HG02798 (cell line): ENCODE results near the gene NUP54.

ENCODE experiments used
- ATAC-seq: cut with Tn5 transposase; IDR thresholded peaks from one replicate; pipeline ENCODE4 v1.9.1; 2021; ENCODE audit warnings: mild to moderate bottlenecking; ENCODE audit not compliant: unreplicated experiment, poor library complexity

Gene NUP54

GRCh38 chr4:76148142-76148865 lies at the start of gene NUP54:
Gene NUP54, minus strand, starts transcription at chr4:76148397. Its CDS starts 23 bp downstream, at chr4:76148374.
- ATAC-seq = peak; percentile 100

DNA sequence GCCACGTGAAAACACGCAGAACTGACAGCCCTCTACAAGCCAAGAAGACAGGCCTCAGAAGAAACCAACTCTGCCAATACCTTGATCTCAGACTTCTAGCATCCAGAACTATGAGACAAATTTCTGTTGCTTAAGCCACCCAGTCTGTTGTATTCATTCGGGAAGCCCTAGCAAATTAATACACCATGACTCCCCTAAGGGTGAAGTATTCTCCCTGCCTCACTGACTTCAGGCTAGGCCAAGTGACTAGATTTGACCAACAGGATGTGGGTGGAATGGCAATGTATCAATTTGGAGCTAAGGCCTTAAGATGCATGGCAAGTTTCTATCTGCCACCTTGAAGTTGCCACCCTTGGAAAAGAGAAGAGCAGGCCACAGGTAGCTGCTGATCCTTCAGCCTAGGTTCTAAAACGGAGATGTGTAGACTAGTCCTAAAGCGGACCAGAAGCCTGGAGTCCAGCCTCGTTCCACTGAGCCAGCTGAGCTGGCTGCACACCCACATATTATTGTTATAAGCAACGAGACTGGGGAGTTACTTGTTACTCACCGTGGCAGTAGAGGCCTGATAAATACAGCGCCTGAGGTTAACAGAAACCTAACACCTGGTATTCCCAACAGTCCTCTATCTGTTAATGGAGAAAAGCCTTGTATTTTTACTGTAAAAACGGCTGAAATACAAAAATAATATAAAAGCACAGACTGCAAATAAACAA lies 49.0 kb upstream of the NUP54 start:
- no peak for ATAC-seq

DNA sequence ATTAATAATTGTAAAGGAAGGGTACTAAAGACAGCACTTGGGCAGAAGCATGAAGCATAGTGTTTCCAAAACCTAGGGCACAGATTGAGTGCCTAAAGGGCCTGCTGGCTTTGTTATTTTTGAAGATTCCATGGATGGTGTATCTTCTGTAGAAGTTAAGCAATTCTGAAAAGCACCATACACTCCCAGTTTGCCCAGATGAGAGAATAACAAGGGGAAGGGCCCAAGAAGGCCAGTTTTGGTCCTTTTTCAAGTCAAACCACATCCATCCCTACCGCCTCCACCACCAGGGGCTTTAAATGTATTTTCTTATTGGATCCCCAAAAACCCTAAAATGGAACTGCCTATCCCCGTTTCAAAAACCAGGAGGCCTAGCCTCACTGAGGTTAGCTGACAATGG lies 48.2 kb upstream of the NUP54 start:
- no peak for ATAC-seq

DNA sequence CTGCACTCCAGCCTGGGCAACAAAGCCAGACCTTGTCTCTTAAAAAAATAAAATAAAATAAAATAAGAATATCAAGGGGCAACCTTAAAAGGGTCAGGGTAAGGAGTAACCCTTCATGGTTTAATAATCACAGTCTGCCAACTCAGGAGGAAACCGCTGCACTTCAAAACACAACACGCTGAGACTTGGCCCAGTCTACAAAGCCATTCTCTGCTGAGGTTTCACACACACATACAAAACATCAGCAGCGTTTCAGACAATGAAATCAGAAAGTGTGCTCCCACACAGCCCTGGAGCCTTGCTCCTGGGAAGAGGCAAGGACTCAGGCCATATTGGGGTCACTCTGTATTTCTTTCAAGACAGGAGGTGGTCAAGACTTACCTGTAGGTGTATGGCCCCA lies 47.1 kb upstream of the NUP54 start:
- ATAC-seq = no peak

GRCh38 chr4:76194325-76194724 lies 46.1 kb upstream of the NUP54 start:
- ATAC-seq = no peak

- no peak for ATAC-seq
These were observed 44.0 kb upstream of the NUP54 start for GRCh38 chr4:76192236-76192635.

DNA sequence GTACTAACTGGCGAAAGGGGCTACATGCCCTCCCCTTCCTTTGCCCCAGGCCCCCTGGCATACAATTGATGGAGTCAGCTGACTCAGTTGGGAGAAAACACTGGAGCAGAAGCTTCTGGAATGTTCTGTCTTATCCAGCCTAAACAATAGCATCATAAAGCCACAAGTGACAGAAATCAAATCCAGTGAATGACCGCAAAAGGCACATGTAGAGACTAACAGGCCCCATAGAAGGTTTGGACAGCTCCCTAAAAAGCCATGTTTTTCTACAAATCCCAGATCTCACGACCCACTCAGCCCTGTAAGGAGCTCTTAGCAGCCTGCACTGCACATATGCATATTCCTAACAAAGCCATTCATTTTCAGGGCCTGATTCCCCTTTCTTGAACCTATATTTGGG lies 40.4 kb upstream of the NUP54 start:
- ATAC-seq = no peak

DNA sequence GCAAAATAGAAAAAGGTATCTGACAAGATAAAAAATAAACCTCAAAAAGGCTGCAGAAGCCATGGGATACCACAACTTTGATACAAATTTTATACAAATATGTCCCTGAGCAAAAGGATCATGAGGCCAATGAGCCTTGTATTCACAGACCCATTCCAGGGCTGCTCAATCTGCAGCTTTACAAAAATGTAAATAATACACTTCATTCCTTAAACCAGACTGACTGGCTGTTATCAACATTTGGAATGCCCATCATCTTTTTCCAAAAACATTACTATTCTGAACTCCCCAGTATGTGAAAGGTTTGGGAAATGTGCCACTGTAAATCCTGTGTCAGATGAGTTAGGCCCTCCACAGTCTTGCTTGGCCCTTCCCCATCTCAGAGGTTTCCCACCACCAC lies 40.0 kb upstream of the NUP54 start:
- ATAC-seq = no peak

GRCh38 chr4:76187152-76187551 lies 39.0 kb upstream of the NUP54 start:
- ATAC-seq = no peak

DNA sequence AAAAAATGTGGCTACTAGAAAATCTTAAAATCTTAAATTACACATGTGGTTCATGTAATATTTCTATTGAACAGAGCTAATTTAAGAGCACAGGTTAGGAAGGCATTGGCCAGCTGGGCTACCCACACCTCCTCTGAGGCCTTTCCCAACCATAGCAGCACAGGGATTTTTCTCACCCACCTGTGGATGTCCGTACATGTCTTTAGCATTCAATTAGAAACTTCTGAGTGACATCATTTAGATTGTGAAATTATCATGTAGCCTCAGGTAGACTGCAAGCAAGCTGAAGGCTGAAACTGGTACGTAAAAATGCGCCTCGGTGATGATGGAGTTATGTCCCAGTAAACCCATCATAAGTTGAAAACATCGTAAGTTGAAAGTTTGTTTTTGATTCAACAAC lies 34.3 kb upstream of the NUP54 start:
- no peak for ATAC-seq

- peak; percentile 93 for ATAC-seq
These were observed 31.5 kb upstream of the NUP54 start for GRCh38 chr4:76179398-76180318.

GRCh38 chr4:76178296-76178695 lies 30.1 kb upstream of the NUP54 start:
- no peak for ATAC-seq

GRCh38 chr4:76177709-76178108 lies 29.5 kb upstream of the NUP54 start:
- ATAC-seq = no peak

DNA sequence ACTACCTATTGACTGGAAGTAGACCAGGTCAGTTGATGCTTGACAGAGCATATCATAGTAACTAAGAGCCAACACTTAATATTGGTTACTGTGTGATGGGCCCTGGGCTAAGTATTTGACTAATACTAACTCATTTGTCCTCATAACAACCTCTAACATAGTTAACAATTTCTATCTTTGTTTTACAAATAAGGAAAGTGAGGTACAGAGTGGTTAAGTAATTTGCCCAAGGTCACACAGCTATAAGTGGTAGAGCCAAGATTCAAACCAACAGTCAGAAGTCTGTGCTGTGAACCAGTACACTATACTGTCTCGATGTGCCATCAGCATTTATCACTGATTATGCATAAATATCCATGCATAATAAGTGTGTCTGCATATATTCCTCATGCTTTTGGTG lies 27.1 kb upstream of the NUP54 start:
- ATAC-seq = no peak

- ATAC-seq = no peak
These were observed 26.0 kb upstream of the NUP54 start for GRCh38 chr4:76174216-76174615.

- ATAC-seq = no peak
These were observed 20.5 kb upstream of the NUP54 start for GRCh38 chr4:76168688-76169087.

GRCh38 chr4:76166480-76166879 lies 18.3 kb upstream of the NUP54 start:
- ATAC-seq = no peak

GRCh38 chr4:76160355-76160754 lies 12.2 kb upstream of the NUP54 start:
- ATAC-seq = no peak

DNA sequence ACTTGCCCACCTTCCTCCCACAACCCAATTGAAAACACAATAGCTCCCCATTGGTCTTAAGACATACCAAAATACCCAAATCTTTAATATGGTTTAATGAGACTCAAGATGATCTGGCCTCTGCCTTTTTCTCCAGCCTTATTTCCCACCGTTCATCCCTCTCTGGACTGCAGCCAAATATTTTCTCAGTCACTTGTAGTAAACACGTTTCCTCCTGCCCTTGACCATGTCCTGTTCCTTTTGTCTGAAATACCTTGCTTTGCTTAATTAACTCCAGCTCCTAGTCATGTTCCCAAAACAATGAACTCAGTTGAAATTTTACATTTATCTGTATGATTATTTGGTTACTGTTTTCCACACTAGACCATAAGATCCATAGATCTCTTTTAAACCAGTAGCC lies 8.4 kb upstream of the NUP54 start:
- ATAC-seq = no peak

- ATAC-seq = no peak
These were observed 7.8 kb upstream of the NUP54 start for GRCh38 chr4:76155979-76156378.

GRCh38 chr4:76153356-76153755 lies 5.2 kb upstream of the NUP54 start:
- ATAC-seq = no peak
